ENCODE data around the gene ADCY4. TPM values are rescaled to one million over a fixed set of nuclear protein-coding genes. Genes with fewer than 3 reads are reported as not detected.
"Not testable (repeated sequence)": the region's sequence is repeated elsewhere in the genome, so short reads cannot be mapped to it uniquely, and the experiment has no call there.

ADCY4 gene
- total RNA-seq (12.6 TPM), polyA plus RNA-seq (28.7 TPM)

- no peak for DNase-seq (ENCODE audit: extremely low spot score)
- H3K4me1 ChIP-seq (ENCODE audit: insufficient read depth) = no peaks in the 10 kb centered on the region
These were observed at the start of gene ADCY4 for GRCh38 chr14:24334431-24335291. Gene ADCY4, minus strand, starts transcription at chr14:24335071. Its CDS starts 419 bp downstream, at chr14:24334652.

GRCh38 chr14:24384169-24384568 lies 49.3 kb upstream of the ADCY4 start:
- no peak overlapping the region for H3K27ac ChIP-seq (ENCODE audit: low read depth)
- H3K4me3 ChIP-seq (ENCODE audit: low read depth, low read length) = no peak overlapping the region
- no peaks in the 10 kb centered on the region for H3K36me3 ChIP-seq (ENCODE audit: insufficient read depth)
- H3K4me1 ChIP-seq (ENCODE audit: insufficient read depth) = no peaks in the 10 kb centered on the region
- 85% methylated on average over 4 of the region's 4 CpGs for WGBS
- no peak for DNase-seq (ENCODE audit: extremely low spot score)

More at GRCh38 chr14:24334431-24335291, at the start of gene ADCY4:
- 4% methylated on average over 65 of the region's 65 CpGs for WGBS
- Histone ChIP-seq H3K36me3 (ENCODE audit: insufficient read depth) (peaks cover 3% of the 10 kb centered on the region), H3K27ac (ENCODE audit: low read depth) (no peak within 1 kb of the TSS), H3K4me3 (ENCODE audit: low read depth, low read length) (peak within 1 kb of the TSS; percentile 39)

GRCh38 chr14:24382064-24382371 lies 47.1 kb upstream of the ADCY4 start:
- no peak for DNase-seq (ENCODE audit: extremely low spot score)
- Histone ChIP-seq H3K4me1 (ENCODE audit: insufficient read depth) (no peaks in the 10 kb centered on the region), H3K36me3 (ENCODE audit: insufficient read depth) (no peaks in the 10 kb centered on the region), H3K4me3 (ENCODE audit: low read depth, low read length) (no peak overlapping the region), H3K27ac (ENCODE audit: low read depth) (no peak overlapping the region)
- 61% methylated on average over 4 of the region's 4 CpGs for WGBS

- DNase-seq (ENCODE audit: extremely low spot score) = no peak
- 85% methylated on average over 8 of the region's 8 CpGs for WGBS
- H3K27ac ChIP-seq (ENCODE audit: low read depth) = no peak overlapping the region
- H3K4me1 ChIP-seq (ENCODE audit: insufficient read depth) = no peaks in the 10 kb centered on the region
- no peaks in the 10 kb centered on the region for H3K36me3 ChIP-seq (ENCODE audit: insufficient read depth)
- H3K4me3 ChIP-seq (ENCODE audit: low read depth, low read length) = no peak overlapping the region
These were observed 46.6 kb upstream of the ADCY4 start for GRCh38 chr14:24381363-24382063.

- Histone ChIP-seq H3K4me3 (ENCODE audit: low read depth, low read length) (no peak overlapping the region), H3K4me1 (ENCODE audit: insufficient read depth) (no peaks in the 10 kb centered on the region), H3K36me3 (ENCODE audit: insufficient read depth) (no peaks in the 10 kb centered on the region), H3K27ac (ENCODE audit: low read depth) (no peak overlapping the region)
- no peak for DNase-seq (ENCODE audit: extremely low spot score)
- WGBS = 74% methylated on average over 15 of the region's 15 CpGs
These were observed 45.2 kb upstream of the ADCY4 start for GRCh38 chr14:24379907-24380730.

- Histone ChIP-seq H3K36me3 (ENCODE audit: insufficient read depth) (no peaks in the 10 kb centered on the region), H3K4me1 (ENCODE audit: insufficient read depth) (no peaks in the 10 kb centered on the region), H3K27ac (ENCODE audit: low read depth) (no peak overlapping the region), H3K4me3 (ENCODE audit: low read depth, low read length) (no peak overlapping the region)
- DNase-seq (ENCODE audit: extremely low spot score) = no peak
- 64% methylated on average over 7 of the region's 7 CpGs for WGBS
These were observed 44.4 kb upstream of the ADCY4 start for GRCh38 chr14:24378981-24379906.

GRCh38 chr14:24378327-24378726 lies 43.5 kb upstream of the ADCY4 start:
- WGBS = 63% methylated on average over 3 of the region's 3 CpGs
- no peak overlapping the region for H3K4me3 ChIP-seq (ENCODE audit: low read depth, low read length)
- DNase-seq (ENCODE audit: extremely low spot score) = no peak
- no peaks in the 10 kb centered on the region for H3K4me1 ChIP-seq (ENCODE audit: insufficient read depth)
- H3K36me3 ChIP-seq (ENCODE audit: insufficient read depth) = no peaks in the 10 kb centered on the region
- no peak overlapping the region for H3K27ac ChIP-seq (ENCODE audit: low read depth)

GRCh38 chr14:24377657-24378056 lies 42.8 kb upstream of the ADCY4 start:
- H3K4me1 ChIP-seq (ENCODE audit: insufficient read depth) = no peaks in the 10 kb centered on the region
- no peak for DNase-seq (ENCODE audit: extremely low spot score)
- 38% methylated on average over 2 of the region's 2 CpGs for WGBS
- no peak overlapping the region for H3K4me3 ChIP-seq (ENCODE audit: low read depth, low read length)
- H3K27ac ChIP-seq (ENCODE audit: low read depth) = no peak overlapping the region
- no peaks in the 10 kb centered on the region for H3K36me3 ChIP-seq (ENCODE audit: insufficient read depth)

- H3K36me3 ChIP-seq (ENCODE audit: insufficient read depth) = no peaks in the 10 kb centered on the region
- no peaks in the 10 kb centered on the region for H3K4me1 ChIP-seq (ENCODE audit: insufficient read depth)
- WGBS = 73% methylated on average over 7 of the region's 7 CpGs
- H3K4me3 ChIP-seq (ENCODE audit: low read depth, low read length) = no peak overlapping the region
- no peak overlapping the region for H3K27ac ChIP-seq (ENCODE audit: low read depth)
- DNase-seq (ENCODE audit: extremely low spot score) = no peak
These were observed 42.3 kb upstream of the ADCY4 start for GRCh38 chr14:24377126-24377525.

GRCh38 chr14:24376448-24377070 lies 41.7 kb upstream of the ADCY4 start:
- WGBS = 71% methylated on average over 16 of the region's 16 CpGs
- Histone ChIP-seq H3K4me1 (ENCODE audit: insufficient read depth) (no peaks in the 10 kb centered on the region), H3K27ac (ENCODE audit: low read depth) (no peak overlapping the region), H3K4me3 (ENCODE audit: low read depth, low read length) (no peak overlapping the region), H3K36me3 (ENCODE audit: insufficient read depth) (no peaks in the 10 kb centered on the region)
- DNase-seq (ENCODE audit: extremely low spot score) = no peak

GRCh38 chr14:24372701-24373416 lies 38.0 kb upstream of the ADCY4 start:
- WGBS = 77% methylated on average over 12 of the region's 12 CpGs
- Histone ChIP-seq H3K27ac (ENCODE audit: low read depth) (no peak overlapping the region), H3K4me3 (ENCODE audit: low read depth, low read length) (no peak overlapping the region), H3K4me1 (ENCODE audit: insufficient read depth) (no peaks in the 10 kb centered on the region), H3K36me3 (ENCODE audit: insufficient read depth) (no peaks in the 10 kb centered on the region)
- no peak for DNase-seq (ENCODE audit: extremely low spot score)

GRCh38 chr14:24371605-24372004 lies 36.7 kb upstream of the ADCY4 start:
- H3K27ac ChIP-seq (ENCODE audit: low read depth); H3K4me1 ChIP-seq (ENCODE audit: insufficient read depth); H3K4me3 ChIP-seq (ENCODE audit: low read depth, low read length); DNase-seq (ENCODE audit: extremely low spot score); H3K36me3 ChIP-seq (ENCODE audit: insufficient read depth): not testable (repeated sequence)
- 87% methylated on average over 3 of the region's 3 CpGs for WGBS
